Neural crest cell (in vitro differentiated cells): ENCODE results near the gene PTPRR. TPM values are rescaled to one million over a fixed set of nuclear protein-coding genes. Genes with fewer than 3 reads are reported as not detected.

Source experiments
- DNase-seq: peaks from one replicate; pipeline ENCODE4 v3.0.0; 2021; ENCODE audit warnings: low read depth, mixed read lengths, low spot score
- H3K27ac Mint-ChIP-seq: one replicate; pipeline ENCODE4 v1.8.0; 2021; ENCODE audit warnings: mild to moderate bottlenecking, mixed read lengths; ENCODE audit not compliant: unreplicated experiment
- H3K27me3 Mint-ChIP-seq: 2 replicates; pipeline ENCODE4 v1.8.0; 2021; ENCODE audit warnings: low read depth, mild to moderate bottlenecking, mixed read lengths
- H3K36me3 Mint-ChIP-seq: 2 replicates; pipeline ENCODE4 v1.8.0; 2021; ENCODE audit warnings: low read depth, mild to moderate bottlenecking, mixed read lengths
- H3K4me1 Mint-ChIP-seq: 2 replicates; pipeline ENCODE4 v1.8.0; 2021; ENCODE audit warnings: mixed read lengths
- H3K4me3 Mint-ChIP-seq: one replicate; pipeline ENCODE4 v1.8.0; 2021; ENCODE audit warnings: mild to moderate bottlenecking, mixed read lengths
- H3K9me3 Mint-ChIP-seq: 2 replicates; pipeline ENCODE4 v1.8.0; 2021; ENCODE audit warnings: mixed read lengths
- total RNA-seq: library from RNA; stranded (reverse); gene quantifications from 2 replicates; pipeline ENCODE4 v1.2.1, GENCODE V29; 2021
- TF ChIP-seq, protein P1 (sequence below): fragments of 200-600 bp; sonication (generic); conservative IDR thresholded peaks from 2 replicates; pipeline ENCODE4 v1.5.0; 2021; ENCODE audit warnings: antibody characterized with exemption, mild to moderate bottlenecking

Gene PTPRR
- total RNA-seq, 1 donor from 2014 or later: 0.61 TPM

DNA sequence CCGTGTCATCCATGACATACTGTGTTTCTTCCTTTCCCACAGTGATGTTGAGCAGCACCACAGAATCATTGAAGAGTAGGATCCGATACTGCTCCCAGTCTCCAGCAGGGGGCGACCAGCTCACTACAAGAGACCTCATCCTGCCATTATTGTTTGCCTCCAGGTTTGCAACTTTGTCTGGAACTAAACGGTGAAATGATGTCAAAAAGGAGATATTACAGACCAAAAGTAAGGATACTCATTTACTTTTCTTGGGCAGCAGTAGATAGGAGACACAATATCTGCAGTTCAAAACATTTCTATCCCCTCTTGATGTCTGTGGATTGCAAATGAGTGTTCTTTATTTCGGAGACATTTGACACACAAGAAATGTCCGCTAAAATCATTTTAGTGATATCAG is 330.5 kb downstream of the PTPRR start:
- H3K36me3 Mint-ChIP-seq: no peaks in the 10 kb centered on the region

More for the DNA sequence above, 330.5 kb downstream of the PTPRR start:
- peaks cover 7% of the 10 kb centered on the region for H3K9me3 Mint-ChIP-seq
- peak; percentile 72 for DNase-seq
- H3K27ac Mint-ChIP-seq: no peak overlapping the region
- H3K4me3 Mint-ChIP-seq: no peak overlapping the region
- H3K4me1 Mint-ChIP-seq: no peaks in the 10 kb centered on the region
- TF ChIP-seq, protein P1, sequence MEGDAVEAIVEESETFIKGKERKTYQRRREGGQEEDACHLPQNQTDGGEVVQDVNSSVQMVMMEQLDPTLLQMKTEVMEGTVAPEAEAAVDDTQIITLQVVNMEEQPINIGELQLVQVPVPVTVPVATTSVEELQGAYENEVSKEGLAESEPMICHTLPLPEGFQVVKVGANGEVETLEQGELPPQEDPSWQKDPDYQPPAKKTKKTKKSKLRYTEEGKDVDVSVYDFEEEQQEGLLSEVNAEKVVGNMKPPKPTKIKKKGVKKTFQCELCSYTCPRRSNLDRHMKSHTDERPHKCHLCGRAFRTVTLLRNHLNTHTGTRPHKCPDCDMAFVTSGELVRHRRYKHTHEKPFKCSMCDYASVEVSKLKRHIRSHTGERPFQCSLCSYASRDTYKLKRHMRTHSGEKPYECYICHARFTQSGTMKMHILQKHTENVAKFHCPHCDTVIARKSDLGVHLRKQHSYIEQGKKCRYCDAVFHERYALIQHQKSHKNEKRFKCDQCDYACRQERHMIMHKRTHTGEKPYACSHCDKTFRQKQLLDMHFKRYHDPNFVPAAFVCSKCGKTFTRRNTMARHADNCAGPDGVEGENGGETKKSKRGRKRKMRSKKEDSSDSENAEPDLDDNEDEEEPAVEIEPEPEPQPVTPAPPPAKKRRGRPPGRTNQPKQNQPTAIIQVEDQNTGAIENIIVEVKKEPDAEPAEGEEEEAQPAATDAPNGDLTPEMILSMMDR: peak; percentile 89
- no peaks in the 10 kb centered on the region for H3K27me3 Mint-ChIP-seq

Other genes with a start within 250 kb of the PTPRR start
- not detected in 2 replicates for gene TSPAN8, start 237.3 kb upstream of the PTPRR start, total RNA-seq